GM19397 (cell line): ENCODE results near the gene STIM2.
A peak's percentile ranks its signal among the peaks of the same experiment; 100 is the strongest.

Source experiments
- ATAC-seq: cut with Tn5 transposase; IDR thresholded peaks from one replicate; pipeline ENCODE4 v1.9.1; 2021; ENCODE audit warnings: mild to moderate bottlenecking, moderate library complexity; ENCODE audit not compliant: unreplicated experiment

Gene STIM2

DNA sequence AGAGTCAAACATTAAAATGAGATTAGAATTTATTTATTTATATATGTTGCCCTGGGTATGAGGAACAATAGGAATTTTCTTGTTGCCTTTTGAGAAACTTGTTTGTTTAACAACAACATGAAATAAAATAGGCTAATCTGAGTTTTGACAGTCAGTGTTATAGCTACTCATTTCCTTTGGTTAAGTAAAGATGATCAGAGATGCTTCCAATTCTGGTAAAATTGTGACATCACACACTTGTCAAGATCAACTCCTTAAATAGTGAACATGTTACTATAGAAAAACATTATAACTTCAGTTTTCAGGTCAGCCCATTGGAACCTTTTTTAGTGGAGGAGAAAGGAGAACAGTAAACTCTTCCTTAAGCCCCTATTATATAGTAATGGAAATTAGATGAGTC lies 136.1 kb downstream of the STIM2 start:
- no peak for ATAC-seq

DNA sequence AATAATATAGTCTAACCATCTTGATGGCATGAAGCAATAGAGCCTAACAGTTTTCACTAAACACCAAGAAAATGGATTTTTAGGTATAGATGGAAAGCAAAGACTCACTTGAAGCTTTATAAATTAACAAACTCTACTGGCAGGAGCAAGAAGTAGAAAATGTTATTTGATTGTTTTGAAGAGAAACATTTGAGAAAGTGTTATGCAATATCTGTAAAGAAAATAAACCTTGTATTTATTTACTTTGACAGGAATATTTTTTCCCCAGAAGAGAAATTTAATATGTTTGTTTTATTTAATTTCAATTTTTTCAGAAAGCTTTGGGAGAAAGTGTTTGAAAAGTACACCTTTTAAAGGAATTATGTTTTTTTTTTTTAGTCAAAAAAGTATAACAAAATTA lies 139.0 kb downstream of the STIM2 start:
- no peak for ATAC-seq

DNA sequence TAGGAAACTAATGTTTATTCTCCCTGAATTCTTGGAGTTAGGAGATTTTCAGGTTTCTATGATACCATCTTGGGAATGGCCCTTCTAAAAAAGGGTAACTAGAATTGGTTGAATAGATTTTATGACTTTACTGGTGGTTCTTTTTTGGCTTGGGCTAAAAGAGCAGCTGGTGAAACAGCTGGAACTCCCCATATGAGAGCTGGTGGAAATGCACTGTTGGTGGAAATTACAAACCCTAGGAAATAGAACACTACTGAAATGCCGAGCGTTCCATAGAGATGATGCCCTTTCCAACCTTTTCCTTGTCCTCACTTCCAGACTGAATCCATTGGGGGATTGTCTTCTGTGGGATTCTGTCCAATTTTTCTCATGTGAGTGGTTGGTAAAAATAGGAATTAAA lies 139.5 kb downstream of the STIM2 start:
- ATAC-seq = no peak

DNA sequence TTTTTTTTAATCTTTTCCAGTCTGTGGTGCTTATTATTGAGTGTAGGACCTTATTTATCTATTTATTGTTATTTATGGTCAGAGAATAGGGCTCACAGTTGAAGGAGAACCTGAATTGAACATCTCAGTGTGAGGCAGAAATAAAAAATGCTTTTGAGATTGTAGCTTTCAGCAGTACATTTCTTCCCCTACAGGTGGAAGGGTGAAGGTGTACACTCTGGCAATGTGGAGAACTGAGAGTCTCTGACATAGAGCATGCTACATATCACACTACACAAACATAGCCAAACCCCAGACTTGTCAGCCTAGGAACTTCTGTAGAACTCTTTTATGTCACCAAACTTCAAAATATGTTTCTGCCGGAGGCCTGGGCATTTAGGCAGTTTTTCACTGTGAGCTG lies 140.2 kb downstream of the STIM2 start:
- peak; percentile 73 for ATAC-seq

DNA sequence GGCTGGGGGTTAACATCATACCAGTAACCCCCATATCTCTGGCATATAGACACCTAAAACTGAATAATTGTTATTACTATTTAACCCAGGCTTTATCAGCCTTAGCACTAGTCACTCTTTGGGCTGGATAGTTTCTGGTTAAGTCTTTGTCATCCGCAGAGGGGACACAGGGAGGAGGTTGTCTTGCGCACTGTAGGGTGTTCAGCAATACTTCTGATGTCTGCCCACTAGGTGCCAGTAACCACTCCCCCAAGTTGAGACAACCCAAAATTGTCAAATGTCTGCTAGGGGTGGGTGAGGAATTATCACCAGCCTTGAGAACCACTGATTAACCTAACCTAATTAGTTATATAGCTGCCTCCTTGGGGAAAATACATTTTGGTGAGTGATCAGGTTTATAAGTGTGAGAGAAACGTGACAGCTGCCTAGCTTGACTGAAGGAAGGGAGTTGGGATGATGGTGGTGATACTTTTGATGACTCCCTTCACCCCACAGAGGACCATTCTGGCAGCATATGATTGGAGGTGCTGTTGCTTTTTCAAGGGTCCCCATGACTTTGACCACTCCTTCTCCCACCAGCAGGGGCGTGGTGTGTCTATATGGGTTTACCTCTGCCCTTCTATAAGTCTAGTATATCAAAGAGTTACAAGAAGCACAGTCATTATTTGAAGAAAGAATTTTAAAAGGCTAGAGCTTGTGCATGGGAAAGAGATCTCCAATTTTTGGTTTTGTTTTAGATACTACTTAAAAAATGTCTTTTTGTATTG lies 140.9 kb downstream of the STIM2 start:
- ATAC-seq = no peak

DNA sequence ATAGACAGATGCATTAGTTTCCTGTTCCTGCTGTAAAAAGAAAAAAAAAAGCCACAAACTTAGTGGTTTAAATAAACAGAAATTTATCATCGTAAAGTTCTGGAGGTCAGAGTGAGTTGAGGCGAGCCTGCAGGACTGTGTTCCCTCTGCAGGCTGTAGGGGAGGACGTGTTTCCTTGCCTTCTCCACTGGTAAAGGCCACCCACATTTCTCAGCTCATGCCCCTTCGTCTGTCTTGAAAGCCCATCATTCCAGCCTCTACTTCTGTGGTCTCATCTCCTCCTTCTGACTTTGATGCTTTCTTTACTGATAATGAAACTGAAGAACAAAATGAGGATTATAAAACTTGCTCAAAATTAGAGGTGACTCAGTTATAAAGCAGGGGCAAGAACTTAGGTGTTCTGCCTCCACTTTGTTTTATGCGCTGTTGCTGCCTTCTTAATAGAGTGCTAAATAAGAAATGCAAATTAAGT lies 143.0 kb downstream of the STIM2 start:
- ATAC-seq = no peak

DNA sequence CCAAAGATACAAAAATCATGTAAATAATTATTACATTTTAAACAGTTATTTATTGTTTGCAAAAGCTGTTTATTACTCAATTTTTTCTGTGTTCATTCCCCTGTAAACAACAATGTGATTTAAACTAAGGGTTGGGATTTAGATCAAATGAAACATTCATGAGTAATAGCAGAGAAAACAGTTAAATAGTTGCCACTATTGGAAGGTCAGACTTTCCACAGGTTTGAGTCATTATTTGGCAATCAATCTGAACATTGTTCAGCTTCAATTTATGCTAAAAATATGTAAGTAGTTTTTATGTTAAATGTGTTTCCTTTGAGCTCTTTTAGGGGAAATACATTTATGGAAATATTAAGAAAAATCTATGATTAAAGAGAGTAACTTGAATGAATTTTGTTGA lies 144.9 kb downstream of the STIM2 start:
- ATAC-seq = no peak

DNA sequence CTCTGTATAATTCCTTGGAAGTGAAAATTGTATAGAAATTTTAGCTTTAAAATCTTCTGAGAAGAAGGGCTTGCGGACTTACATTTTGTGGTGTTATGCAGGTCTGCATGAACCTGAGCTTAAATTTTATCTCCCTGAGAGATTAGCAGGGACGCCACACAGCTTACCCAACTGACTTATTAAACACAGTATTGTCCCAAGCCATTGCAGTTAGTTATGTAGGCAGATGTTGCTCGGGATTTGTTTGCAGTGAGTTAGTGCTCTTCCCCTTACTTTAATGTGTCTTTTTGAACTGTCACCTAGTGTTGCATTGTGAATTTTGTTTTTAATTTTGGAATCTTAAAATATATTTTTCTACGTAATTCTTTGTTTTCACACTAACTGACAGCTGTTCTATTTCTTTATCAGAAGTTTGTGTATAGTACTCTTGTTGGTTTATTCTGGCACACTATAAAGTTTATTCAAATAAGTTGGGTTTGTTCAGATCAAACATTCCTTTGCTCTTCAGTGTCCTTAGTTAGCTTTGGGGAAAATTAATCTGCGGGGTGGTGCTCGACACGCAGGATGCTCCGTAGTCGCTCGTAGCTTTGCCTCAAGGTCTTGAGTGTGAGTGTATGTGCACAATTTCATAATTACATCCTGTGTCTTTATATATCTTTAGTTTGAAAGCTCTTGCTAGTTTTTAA lies 145.4 kb downstream of the STIM2 start:
- no peak for ATAC-seq

DNA sequence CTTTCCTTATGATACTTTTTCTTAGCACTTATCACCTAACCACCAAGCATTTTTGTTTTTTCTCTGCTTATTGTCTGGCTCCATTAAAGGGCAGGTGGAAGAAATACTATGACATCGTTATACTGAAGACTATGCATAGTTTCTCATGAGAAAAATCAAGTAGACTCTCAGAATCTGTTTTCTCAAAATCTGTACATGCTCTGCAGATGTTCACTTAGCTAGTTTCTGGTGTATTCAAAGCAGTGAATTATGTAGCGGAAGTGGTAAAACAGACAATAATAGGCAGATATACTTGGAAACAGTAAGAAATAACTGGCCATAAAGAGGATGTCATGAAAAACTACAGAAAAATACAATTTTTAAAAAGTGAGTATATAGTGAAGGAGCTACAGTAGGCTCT lies 146.0 kb downstream of the STIM2 start:
- ATAC-seq = no peak

DNA sequence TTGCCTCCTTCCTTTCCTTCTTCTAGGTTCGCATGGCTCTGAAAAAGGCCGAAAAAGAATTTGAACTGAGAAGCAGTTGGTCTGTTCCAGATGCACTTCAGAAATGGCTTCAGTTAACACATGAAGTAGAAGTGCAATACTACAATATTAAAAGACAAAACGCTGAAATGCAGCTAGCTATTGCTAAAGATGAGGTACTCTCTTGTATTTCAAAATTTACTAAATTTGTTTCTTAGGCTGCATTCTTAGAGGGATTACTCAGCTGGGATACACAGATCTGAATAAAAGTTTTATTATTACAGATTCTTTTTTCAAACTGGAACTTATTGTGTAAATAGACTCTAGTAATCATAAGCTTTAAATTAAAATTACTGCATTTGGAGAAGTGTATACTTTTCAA lies 146.9 kb downstream of the STIM2 start:
- no peak for ATAC-seq

DNA sequence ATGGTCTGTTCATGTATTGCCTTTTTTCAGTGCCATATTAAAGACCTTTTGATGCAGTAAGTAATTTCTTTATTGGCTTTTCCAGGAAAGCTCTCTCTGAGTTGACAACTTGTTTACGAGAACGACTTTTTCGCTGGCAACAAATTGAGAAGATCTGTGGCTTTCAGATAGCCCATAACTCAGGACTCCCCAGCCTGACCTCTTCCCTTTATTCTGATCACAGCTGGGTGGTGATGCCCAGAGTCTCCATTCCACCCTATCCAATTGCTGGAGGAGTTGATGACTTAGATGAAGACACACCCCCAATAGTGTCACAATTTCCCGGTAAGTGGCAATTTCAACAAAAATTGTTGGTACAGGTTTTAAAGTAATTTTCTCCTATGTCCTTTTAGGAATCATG lies 148.0 kb downstream of the STIM2 start:
- no peak for ATAC-seq

DNA sequence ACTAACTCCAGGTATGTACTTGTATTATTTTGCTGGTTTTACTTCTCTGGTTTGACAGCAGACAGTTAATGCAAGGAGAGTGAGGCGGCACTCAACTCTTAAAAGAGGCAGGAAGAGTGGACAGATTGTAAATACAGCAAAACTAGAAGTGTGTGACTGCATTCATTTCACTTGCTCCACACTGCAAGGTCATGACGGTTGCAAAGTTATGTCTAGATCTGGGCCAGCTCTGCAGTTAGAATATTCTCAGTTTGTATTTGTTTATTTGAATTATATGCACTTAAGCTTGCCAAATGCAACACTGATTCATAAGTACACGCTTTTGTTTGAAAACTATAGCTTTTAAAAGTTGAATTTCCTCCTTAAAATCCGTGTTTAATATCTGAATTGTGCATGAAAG lies 148.9 kb downstream of the STIM2 start:
- no peak for ATAC-seq

DNA sequence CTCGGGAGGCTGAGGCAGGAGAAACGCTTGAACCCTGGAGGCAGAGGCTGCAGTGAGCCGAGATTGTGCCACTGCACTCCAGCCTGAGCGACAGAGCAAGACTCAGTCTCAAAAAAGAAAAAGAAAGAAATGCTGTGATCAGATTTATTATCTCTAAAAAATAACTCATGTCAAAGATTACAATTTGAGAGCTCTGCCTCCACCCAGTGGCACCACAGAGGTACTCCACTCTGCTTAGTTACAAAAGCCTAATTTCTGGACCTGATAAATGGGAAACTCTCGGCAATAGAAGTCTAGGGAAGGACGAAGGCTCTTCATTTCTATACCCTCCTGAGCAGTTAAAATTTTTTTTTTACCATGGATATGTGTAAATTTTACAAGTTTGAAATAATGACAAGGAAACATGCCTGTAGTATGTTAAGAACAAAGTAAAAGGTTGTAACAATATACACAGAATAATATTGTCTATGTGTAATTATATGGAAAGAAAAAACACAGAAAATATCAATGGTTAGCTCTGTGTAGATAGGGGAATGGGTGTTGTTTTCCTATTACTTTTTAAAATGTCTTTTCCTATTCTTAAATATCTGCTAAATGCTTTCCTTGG lies 149.8 kb downstream of the STIM2 start:
- peak; percentile 58 for ATAC-seq

DNA sequence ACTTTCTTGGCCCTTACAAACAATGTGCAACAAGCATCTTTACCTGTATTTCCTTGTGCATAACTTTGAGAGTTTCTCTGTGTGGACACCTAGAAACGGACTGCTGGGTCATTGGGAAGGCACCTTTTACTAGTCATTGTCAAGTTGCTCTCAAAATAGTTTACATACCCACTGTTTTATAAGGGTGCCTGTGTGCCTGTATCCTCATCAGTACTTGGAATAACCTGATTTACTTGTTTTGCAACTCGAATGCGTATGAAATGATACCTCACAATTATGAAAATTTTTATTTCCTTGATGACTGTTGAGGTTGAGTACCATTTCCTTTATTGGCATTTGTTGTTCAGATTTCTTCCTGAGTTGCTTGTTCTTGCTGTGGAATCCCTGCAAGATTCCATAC lies 150.8 kb downstream of the STIM2 start:
- no peak for ATAC-seq

DNA sequence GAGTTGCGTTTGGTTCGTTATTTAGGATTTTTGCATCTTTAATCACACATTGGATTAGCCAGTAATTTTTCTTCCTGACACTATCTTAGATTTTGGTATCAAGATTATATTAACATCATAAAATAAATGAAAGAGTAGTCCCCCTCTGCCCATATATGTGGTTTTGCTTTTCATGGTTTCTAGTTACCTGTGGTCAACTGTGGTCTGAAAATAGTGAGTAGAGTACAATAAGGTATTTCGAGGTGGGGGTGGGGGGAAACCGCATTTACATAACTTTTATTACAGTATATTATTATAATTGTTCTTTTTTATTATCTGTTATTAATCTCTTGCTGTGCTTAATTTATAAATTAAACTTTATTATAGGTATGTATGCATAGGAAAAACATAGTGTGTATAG lies 152.4 kb downstream of the STIM2 start:
- no peak for ATAC-seq

DNA sequence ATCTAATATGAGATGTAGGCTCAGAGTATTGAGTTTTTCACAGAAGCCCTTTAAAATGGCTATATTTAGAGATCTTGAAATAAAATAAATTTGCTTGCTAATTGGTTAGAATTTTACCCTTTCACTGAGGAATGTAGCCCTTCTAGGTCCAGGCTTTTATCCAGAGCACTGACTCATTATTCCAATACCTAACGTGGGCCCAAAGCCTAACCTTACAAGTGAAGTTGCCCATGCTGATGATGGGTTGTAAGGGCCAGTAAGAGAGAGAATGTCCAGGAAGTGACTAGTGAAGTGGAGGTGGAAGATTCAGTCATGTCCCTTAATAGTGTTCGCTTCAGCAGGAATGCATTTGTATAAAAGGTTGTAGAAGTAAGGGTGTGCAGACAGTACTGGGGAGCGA lies 155.9 kb downstream of the STIM2 start:
- no peak for ATAC-seq

DNA sequence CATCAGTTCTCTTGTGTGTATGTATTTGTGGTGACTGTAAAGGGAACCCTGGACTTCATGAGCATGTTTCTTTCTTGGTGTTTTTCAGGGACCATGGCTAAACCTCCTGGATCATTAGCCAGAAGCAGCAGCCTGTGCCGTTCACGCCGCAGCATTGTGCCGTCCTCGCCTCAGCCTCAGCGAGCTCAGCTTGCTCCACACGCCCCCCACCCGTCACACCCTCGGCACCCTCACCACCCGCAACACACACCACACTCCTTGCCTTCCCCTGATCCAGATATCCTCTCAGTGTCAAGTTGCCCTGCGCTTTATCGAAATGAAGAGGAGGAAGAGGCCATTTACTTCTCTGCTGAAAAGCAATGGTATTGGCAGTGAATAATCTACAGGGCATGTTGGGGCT lies 157.0 kb downstream of the STIM2 start:
- no peak for ATAC-seq

DNA sequence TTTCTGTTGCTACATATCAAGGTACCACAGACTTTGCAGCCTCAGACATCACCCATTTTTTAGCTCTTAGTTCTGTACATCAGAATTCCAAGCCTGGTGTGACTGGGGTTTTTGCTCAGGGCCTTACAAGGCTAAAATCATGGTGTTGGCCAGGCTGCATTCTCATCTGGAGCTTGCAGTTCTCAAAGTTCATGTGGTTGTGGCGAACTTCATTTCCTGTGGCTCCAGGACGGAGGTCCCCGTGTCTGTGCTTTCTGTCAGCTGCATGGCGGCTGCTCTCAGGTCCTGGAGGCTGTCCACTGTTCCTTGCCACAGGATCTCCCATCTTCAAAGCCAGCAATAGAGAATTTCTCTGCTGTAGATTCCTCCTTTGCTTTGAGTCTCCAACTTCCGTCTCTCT lies 157.4 kb downstream of the STIM2 start:
- ATAC-seq = no peak

DNA sequence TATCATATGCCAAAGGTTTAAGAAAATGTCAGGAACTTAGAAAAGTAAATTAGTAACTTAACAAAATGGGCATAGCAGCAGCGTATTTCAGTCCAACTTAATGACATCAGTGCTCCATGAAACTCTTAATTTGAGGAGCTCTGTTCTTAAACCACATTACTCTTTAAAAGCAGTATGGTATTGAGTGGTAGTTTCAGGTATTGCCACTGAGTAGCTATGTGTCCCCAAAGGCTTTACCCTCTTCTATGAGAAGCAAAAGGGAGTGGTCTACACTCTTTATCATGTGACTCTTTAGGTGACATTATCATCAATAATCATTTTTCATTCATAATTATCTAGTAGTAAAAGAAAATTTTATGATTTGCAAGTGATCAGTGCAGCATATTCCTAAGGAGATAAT lies 158.3 kb downstream of the STIM2 start:
- no peak for ATAC-seq

DNA sequence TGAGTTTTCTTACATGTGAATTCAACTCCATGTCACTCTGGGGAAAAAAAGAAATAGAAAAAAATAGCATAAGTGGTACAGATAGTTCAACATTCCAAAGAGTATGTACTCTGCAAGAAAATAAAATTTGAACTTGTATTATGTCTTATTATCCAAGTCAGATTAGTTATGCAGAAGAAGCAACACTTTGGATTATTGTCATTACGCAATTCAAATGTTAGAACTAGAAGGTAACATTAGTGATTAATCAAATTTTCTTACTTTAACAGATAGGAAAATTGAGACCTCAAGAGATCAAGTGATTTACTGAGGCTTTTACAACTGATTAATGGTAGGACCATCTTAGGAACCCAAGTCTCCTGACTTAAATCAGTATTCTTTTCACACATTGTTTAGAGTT lies 159.1 kb downstream of the STIM2 start:
- no peak for ATAC-seq

DNA sequence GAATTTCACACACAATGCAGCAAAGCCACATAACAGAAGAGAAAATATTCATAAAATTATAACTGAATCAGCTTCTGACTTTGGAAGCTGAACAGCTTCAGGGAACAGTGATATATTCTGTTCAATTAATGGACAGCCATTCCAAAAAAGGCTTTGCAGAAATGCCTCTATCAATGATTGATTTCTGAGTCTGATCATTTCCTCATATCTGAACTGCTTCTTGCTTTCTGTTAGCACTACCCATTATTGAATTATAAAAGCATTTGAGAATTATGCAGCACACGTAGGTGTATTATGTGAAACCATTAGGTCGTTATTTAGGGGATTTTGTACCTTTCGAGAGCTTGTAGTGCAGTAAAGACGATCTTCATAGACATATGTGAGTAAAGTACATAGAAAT lies 159.6 kb downstream of the STIM2 start:
- no peak for ATAC-seq

DNA sequence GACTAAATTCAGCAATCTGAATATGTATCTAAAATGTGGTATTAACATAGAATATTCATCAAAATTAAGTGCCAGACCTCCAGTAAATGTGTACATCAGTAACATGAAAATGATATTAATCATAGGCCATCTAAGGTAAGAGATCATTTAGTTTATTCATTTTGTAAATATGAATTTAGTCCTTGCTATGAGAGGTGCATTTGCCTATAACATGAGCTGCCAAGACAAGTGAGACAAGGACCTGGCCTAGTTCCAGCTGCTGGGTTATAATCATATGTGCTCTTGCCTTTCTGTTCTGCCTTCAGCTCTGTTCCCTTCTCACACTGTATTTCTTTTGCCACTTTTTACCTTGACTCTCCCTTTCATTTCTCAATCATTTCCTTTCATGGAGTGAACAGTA lies 160.0 kb downstream of the STIM2 start:
- ATAC-seq = no peak
